H1 (cell line): ENCODE measurements around the gene PGPEP1.

Experiments
- BRCA1 ChIP-seq: IDR thresholded peaks from 2 replicates; pipeline ENCODE4 v1.6.1; 2012; ENCODE audit warnings: low read depth, low read length, improper control_type of control experiment
- POLR2A ChIP-seq, 2 experiments: IDR thresholded peaks; 1 replicate in 1 of 2; 2 replicates in 1 of 2; pipeline ENCODE4 v1.6.1; 2011; ENCODE audit warnings: low read depth in 2 of 2, low read length in 2 of 2, mild to moderate bottlenecking in 2 of 2; ENCODE audit errors: control extremely low read depth in 1 of 2
- SP1 ChIP-seq: IDR thresholded peaks from 2 replicates; pipeline ENCODE4 v1.6.1; 2011; ENCODE audit warnings: low read depth, low read length
- TEAD4 ChIP-seq: IDR thresholded peaks from 2 replicates; pipeline ENCODE4 v1.6.1; 2012; ENCODE audit warnings: low read depth, low read length, inconsistent platforms, mixed read lengths
- TF ChIP-seq, protein P1 (sequence below), 3 experiments: IDR thresholded peaks; 1 replicate in 2 of 3; 2 replicates in 1 of 3; pipeline versions ENCODE4 v1.5.1 to v1.6.1; 2011; ENCODE audit warnings: low read length in 3 of 3, mild to moderate bottlenecking in 3 of 3, inconsistent platforms in 2 of 3, low read depth in 1 of 3, moderate library complexity in 1 of 3; ENCODE audit not compliant: insufficient read depth in 1 of 3; ENCODE audit errors: control extremely low read depth in 1 of 3

DNA sequence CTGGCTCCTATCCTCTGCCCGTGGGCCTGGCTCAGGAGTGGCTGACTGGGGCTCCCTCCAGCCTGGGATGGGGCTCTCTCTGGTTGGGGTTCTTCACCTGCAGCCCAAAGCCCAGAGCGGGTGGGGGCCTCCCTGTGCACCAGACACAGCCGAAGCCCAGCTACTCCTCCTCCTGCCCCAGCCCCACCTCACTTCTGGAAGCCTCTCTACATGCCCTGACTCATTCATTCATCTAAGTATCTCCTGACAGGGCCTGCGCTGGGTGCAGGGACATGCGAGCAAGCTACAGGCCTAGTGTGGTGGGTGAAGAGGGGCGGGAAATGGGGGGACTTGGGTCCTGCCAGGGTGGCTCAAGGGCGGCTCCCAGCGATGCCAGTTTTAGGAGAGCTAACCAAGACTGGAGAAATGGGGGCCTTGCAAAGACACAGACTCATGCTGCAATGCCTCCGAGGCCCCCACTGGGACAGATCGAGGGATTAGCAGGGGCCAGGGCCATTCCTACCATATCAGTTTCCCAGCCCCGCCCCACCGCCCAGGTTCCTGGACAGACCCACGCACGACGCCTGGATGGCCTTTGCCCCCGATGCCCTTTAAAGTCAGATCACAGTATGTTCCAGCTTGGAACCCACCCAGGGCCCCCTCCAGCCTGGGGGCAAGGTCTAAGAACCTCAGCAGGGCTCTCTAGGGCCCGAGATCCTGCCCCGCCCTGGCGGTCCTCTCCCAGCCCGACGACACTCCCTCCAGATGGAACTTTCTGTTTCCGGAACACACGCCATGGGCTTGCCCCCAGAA, 30.1 kb upstream of the PGPEP1 start:
- TF ChIP-seq, protein P1, sequence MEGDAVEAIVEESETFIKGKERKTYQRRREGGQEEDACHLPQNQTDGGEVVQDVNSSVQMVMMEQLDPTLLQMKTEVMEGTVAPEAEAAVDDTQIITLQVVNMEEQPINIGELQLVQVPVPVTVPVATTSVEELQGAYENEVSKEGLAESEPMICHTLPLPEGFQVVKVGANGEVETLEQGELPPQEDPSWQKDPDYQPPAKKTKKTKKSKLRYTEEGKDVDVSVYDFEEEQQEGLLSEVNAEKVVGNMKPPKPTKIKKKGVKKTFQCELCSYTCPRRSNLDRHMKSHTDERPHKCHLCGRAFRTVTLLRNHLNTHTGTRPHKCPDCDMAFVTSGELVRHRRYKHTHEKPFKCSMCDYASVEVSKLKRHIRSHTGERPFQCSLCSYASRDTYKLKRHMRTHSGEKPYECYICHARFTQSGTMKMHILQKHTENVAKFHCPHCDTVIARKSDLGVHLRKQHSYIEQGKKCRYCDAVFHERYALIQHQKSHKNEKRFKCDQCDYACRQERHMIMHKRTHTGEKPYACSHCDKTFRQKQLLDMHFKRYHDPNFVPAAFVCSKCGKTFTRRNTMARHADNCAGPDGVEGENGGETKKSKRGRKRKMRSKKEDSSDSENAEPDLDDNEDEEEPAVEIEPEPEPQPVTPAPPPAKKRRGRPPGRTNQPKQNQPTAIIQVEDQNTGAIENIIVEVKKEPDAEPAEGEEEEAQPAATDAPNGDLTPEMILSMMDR (IDR thresholded peaks at IDR 0.05; ENCODE audit: control extremely low read depth in 1 of 3, insufficient read depth in 1 of 3, low read depth in 1 of 3, low read length in 3 of 3), result no peak
- TF ChIP-seq TEAD4, result no peak
- TF ChIP-seq POLR2A (IDR thresholded peaks at IDR 0.05; ENCODE audit: control extremely low read depth in 1 of 2, low read depth in 2 of 2, low read length in 2 of 2), result no peak
- TF ChIP-seq BRCA1, result no peak
- TF ChIP-seq SP1, result no peak
